NCI-H510A treated with DMSO at 0.1 percent for 48 hours (cell line): ENCODE data around the gene FAF2.
"Not testable (repeated sequence)": the region's sequence is repeated elsewhere in the genome, so short reads cannot be mapped to it uniquely, and the experiment has no call there.

ENCODE experiments used
- DNase-seq: peaks from one replicate; lab custom pipeline; 2025; lab: John Stamatoyannopoulos, UW

The FAF2 gene

DNA sequence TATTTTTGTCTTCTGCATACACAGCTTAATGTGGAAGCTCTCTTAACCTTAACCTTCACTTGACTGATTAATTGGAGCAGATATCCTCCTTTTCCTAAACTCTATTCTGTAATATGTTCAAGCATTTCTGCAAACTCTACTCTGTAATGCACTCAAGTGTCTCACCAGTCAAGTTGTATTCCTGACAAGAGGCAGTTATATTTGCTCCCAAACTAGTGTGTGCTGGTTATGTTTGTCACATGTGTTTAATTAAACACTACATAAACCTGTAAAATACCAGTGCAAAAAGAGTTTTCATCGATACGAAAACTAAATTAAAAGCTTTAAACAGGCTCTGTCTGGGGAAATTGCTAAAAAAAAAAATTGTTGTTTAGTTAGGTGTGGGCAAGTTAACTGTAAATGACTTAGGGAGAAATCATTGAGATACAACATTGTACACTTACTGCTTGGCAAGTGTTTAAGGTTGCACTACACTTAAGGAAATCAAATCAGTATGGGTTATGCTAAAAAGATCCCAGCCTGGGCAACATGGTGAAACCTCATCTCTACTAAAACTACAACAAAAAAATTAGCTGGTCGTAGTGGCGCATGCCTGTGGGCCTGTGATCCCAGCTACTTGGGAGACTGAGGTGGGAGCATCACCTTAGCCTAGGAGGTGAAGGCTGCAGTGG is 6.7 kb downstream of the FAF2 start:
- DNase-seq: no peak

DNA sequence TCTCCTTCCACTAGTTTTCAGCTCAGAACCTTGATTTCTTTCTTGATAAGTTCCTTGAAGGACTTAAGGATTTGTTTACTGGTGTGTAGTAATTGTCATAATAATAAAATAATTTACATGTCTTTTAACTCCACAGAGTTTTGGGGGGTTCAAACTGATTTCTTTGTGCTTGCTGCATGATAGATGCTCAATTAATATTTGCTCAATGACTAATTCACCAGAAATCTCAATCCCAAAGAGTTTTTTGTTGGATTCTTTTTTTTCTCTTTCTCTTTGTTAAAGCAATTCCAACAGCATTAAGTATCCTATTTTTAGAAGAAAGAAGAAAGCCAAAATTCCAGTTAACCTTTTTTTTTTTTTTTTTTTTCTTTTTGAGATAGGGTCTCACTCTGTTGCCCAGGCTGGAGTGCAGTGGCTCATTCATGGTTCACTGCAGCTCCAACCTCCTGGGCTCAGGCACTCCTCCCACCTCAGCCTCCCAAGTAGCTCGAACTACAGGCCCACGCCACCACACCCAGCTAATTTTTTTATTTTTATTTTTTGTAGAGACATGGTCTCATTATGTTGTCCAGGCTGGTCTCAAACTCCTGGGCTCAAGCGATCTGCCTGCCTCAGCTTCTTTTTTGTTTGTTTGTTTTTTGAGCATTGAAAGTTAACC is 10.8 kb downstream of the FAF2 start:
- DNase-seq: no peak

DNA sequence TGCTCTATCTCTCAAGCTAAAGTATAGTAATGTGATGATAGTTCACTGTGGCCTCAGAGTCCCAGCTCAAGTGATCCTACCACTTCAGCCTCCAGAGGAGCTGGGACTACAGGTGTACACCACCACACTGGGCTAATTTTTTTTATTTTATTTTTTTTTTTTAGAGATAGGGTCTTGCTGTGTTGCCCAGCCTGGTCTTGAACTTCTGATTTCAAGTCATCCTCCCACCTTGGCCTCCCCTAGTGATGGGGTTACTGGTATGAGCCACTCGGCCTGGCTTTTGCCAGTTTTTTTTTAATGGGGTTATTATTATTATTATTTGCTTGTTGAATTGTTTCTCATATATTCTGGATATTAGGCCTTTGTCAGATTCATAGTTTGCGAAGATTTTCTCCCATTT is 13.2 kb downstream of the FAF2 start:
- DNase-seq: no peak

DNA sequence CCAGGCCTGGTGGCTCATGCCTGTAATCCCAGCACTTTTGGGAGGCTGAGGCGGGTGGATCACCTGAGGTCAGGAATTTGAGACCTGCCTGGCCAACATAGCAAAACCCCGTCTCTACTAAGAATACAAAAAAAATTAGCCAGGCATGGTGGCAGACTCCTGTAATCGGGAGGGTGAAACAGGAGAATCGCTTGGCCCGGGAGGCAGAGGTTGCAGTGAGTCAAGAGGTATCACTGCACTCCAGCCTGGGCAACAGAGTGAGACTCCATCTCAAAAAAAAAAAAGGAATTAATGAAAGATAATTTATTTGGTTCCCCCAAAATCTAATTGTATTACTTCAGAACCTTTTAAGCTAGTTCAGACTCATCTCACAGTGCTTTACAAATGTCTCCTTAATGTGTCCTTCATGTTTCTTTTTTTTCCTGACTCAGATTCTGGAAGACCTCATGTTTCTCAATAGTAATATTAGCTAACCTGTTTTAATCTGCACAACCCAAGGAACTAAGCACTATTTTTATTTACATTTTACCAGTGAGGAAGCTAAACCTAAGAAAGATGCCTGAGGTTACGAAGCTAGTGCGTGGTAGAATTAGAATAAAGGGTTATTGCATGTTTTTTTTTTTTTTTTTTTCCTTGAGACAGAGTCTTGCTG is 15.1 kb downstream of the FAF2 start:
- DNase-seq: no peak

DNA sequence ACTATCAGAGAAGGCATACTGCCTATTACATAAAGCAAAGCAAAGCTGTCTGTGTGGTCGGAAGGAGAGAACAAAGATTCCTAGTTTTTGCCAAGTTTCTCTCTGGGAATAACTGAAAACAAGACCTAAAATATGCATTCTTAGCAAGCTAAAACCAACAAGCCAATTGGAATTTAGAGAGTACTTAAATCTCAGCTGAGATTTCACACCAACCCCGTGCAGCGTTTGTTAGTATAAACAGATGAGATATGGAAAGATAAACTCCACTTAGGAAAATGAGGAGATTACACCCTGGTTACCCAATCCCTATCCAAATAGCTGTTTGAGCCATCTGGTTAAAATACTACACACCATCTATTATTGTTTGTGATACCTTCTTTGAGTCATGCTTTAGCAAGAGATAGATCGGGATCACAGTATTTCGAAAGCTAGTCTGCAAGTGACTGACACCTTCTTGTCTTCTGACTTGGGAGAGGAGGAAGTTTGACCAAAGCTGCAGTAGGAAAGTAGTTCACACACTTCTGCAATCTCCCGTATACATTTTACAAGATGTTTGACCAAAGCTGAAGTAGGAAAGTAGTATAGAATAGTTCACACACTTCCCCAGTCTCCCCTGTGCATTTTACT is 18.2 kb downstream of the FAF2 start:
- no peak for DNase-seq

DNA sequence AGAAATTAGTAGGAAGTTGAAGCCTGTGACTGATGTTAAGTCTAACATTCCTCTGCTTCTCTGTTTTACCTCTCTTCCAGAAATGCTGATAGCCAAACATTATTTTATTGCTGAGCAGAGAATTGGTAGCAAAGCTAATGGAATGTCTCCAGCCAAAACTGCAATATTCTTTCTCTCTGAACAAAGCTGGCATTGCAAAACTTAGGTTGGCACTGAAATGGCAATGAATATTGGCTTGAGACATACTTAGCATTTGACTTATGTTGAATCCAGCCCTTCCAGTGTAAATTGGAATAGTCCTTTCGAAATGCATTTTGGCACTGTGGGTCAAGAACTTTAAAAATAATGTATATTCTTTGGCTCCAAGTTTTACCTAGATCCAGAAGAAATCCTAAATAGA is 21.1 kb downstream of the FAF2 start:
- DNase-seq: no peak

DNA sequence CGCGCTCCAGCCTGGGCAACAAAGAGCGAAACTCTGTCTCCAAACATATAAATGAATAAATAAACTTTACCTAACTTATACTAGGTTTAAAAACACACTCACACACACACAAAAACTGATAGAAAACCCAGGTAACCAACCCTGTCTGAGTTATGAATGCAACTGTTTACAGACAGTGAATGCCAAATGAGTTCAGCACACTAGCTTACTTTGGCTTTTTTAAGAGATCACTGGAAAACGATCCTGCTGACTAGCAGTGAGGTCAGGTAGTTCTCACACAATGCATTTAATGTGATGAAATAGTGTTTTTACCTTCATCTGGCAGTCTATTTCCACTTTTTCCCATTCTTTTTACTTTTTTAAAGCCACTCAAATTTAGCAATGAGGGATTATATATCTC is 22.4 kb downstream of the FAF2 start:
- no peak for DNase-seq

DNA sequence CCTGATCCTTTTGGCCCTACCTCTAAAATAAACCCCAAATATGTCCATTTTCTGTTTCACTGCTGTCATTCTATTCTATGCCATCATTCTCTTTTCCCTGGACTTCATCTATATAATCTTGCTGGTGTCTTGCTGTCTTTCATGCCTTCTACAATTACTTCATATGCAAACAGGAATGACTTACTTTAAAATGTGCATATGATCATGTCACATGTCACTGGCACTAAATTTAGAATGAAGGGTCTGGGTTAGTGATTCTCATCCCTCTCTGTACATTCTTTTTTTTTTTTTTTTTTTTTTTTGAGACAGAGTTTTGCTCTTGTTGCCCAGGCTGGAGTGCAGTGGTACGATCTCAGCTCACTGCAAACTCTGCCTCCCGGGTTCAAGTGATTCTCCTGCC is 22.9 kb downstream of the FAF2 start:
- DNase-seq: no peak

DNA sequence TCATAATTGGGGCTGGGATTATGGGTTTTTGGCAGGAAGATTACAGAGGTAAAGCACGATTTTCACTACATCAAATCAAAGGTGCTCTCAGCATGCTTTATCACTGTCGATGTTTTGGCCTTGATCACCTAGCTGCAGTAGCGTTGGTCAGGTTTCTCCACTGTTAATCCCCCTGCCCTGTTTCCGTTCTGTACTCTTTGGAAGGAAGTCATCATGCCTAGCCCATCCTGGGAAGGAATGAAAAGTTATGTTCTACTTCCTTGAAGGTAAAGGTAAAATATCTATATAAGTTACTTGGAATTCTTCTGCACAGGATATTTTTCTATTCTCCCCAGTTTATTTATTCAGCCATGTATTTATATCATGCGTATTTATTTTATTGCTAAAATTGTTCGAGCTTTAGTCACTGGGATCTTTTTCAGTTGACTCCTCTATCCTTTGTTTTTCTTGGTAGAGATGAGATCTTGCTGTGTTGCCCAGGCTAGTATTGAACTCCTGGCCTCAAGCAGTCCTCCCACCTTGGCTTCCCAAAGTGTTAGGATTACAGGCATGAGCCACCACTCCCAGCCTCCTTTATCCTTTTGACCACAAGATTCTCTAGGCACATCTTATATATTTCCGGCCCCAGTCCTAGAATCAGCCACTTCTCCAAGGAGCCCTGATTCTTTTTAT is 25.3 kb downstream of the FAF2 start:
- DNase-seq: no peak

DNA sequence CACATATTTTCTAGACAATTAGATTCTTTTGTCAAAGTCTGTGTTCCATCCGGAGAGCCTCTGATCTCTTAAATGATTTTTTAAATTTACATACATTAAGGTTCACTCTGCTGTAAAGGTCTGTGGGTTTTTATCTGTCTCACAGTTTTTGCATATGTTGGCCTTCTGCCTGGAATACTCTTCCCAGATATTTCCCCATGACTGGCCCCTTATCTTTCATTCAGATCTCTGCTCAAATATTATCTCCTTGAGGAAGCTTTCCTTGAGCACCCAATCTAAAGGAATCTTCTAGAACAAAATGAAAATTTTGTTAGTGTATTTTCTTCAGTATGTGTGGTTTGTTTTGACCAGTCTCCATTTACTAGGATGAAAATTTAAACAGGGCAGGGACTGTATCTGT is 26.3 kb downstream of the FAF2 start:
- no peak for DNase-seq

DNA sequence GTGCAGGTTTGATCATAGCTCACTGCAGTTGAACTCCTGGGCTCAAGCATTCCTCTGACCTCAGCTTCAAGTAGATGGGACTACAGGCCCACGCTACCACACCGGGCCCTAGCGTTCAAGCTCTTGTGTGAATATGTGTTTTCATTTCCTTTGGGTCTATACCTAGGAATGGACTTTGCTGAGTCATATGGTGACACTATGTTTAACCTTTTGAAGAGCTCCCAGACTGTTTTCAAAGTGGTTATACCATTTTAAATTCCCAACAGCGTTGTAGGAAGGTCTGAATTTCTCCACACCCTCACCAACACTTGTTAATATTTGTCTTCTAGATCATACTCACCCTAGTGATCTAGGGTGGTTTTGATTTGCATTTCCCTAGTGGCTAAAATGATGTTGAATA is 33.5 kb downstream of the FAF2 start:
- DNase-seq: no peak

DNA sequence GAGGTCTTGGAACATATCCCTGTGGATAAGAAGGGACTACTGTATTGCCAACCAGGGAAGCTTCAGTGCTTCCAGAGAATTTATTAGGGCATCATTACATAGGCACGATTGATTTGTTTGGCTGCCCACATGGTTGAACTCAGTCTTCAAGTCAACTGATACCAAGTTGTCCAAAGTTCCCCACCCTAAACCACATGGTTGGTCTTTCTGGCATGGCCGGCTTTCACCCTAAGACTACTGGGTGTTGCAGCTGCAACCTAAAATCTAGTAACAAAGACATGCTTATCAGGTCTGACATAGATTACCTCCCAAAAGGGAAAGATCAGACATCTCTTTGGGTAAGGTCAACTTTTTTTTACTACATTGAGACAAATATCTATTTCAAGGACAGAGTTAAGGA is 37.0 kb downstream of the FAF2 start:
- no peak for DNase-seq

DNA sequence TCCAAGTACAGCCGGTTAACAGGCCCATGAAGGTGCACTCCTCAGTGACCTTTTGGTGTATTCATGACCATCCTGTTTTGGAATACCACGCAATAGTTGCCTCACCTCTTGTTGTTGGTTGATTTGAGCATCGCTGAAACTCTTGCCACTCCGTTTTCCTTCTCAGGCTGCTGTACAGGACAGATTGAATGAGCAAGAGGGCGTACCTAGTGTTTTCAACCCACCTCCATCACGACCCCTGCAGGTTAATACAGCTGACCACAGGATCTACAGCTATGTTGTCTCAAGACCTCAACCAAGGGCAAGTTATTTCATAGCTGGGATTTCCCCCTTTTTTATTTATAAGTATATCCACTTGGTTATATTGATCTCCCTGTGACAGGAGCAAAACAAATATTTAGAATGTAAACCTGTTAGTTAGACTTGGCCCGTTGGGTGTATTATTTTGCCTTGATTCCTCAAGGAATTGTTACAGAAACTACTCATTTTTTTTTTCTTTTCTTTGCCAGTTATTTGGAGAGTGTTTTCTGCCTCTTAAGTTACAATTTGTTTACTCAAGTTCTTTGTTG is 38.1 kb downstream of the FAF2 start:
- DNase-seq: no peak

DNA sequence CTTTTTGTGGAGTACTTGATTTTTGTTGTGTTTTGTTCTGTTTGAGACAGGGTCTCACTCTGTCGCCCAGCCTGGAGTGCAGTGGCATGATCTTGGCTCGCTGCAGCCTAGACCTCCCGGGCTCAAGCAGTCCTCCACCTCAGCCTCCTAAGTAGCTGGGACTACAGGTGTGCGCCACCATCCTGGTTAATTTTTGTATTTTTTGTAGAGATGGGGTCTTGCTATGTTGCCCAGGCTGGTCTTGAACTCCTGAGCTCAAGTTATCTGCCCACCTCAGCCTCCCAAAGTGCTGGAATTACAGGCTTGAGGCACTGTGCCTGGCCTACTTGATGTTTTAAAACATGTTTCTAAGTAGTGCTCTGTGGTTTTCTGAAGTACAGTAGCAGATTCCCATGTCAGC is 39.0 kb downstream of the FAF2 start:
- not testable (repeated sequence) for DNase-seq

DNA sequence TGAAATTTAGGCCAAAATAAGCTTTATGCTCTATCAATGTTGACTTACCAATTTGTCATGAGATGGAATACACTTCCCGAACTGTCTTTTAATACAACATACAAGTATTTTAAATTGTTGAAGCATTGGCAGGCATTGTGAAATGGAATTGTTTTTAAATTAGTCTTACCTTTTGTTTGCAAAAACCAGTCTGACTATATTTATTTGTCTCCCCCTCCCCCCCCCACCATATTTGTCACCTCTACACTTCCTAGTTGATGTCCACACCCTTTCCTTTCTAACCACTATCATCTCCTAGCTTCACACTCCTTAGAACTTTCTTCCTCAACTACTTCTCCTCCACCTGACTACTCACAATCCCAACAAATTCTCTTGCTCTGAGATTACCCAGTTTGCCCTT is 40.9 kb downstream of the FAF2 start:
- DNase-seq: no peak

DNA sequence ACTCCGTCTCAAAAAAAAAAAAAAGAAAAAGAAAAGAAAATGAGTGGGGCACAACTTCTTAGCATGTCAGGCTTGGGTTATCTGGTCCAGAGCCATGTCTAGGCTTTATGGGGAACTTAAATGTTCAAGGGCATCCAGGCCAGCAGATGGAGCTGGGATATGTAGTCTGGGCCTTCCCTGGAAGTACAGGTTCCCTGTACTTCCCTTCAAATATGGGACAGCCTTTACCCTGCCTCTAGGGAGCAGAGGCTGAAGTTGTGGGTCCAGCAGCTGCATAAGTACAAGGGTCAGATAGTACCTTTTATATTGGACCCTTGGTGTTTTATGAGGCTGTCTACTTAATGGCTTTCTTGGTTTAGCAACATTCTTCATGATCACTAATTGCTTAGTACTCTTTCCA is 42.1 kb downstream of the FAF2 start:
- DNase-seq: no peak

DNA sequence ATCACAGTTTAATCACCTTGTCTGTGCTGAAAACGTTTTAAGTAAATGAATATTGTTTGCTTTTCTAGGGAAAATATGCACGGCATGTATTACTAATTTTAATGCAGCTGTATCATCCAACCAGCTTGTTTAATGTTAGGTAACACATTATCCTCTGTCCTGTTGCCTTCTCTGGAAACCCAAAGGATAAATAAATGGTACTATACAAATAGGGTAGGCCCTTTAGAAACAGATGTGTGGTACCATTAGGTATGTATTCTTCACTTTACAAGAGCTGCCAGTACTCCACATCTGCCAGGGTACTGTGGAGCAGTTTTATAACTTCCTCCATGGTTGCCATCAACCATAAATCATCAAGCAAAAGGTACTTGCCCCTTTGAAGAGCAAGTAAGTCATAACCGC is 42.9 kb downstream of the FAF2 start:
- no peak for DNase-seq

DNA sequence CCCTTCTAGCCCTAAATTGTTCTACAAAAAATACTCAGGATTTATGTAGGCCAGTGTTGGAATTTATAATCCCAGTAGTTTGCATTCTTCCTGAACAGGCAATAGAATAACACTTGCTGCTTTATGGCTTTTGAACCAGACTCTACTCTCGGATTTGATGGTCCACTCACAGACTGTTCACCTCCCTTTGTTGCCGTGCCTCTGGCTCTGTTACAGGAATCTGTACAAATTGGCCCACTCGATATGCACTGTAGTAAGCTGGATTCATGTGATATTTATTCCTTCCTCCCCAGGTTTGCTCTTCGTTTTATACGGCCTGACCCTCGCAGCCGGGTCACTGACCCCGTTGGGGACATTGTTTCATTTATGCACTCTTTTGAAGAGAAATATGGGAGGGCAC is 43.7 kb downstream of the FAF2 start:
- no peak for DNase-seq

DNA sequence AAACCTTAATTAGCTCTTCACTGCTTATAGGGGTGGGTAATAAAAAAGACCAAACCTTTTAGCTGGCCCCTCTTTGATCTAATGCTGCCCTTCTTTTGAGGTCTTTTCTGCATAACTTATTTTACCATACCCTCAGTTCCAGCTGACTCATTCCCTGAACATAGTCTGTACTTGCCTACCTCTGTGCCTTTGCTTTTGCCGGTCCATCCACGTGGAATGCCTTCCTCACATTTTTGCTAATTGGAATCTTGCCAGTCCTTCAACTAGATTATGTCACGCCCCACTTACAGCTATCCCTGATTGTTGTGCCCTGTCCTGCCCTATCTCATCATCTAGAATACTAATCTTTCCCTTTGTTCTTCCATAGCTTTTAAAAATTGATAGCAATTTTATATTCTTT is 44.2 kb downstream of the FAF2 start:
- no peak for DNase-seq

DNA sequence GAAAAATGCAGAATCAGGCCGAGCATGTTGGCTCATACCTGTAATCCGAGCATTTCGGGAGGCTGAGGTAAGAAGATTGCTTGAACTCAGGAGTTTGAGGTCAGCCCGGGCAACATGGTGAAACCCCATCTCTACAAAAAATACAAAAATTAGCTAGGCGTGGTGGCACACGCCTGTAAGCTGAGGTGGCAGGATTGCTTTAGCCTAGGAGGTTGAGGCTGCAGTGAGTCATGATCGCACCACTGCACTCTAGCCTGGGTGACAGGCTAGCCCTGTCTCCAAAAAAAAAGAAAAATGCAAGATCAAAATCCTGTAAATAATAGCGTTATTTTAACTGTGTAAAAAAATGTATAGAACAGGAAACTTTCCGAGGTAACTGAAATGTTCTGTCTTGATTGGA is 49.7 kb downstream of the FAF2 start:
- no peak for DNase-seq

DNA sequence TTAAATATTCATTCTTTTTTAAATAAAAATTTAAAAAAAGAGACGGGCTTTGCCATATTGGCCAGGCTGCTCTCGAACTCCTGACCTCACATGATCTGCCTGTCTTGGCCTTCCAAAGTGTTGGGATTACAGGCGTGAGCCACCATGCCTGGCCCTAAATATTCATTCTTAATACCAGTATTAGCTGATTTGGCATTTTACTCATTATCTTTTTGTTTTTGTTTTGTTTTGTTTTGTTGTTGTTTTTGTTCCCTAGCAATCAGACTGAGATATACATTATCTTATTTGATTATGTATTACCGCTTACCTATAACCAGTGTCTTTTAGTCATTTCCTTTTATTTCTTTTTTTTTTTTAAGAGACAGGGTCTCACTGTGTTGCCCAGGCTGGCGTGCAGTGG is 51.1 kb downstream of the FAF2 start:
- no peak for DNase-seq

DNA sequence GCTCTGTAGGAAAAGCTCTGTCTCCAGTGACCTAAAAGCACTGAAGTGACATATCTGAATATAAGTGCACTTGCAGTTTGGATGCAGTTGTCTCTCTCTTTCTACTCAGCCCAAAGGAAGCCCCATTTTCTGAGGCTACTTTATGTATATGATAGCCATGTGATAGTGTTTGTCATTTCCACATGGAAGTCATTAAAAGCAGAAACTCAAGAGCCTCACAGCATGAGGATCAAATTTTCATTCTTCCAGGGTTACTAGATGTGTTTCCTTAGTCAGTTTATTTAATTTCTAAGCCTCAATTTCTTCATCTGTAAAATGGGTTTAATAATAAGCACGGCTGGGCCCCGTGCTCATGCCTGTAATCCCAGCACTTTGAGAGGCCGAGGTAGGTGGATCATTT is 52.3 kb downstream of the FAF2 start:
- no peak for DNase-seq
